Cardiac muscle cell (in vitro differentiated cells and primary cell): Measurements from ENCODE around the gene TCF4. TPM values are rescaled to one million over a fixed set of nuclear protein-coding genes. Genes with fewer than 3 reads are reported as not detected.

Experiments used
- DNase-seq, 2 donors: peaks; one replicate each; pipeline versions ENCODE4 v3.0.0 to v3.0.0-alpha.2; 2010 to 2017; ENCODE audit warnings: low read depth in 1 of 2, low spot score in 1 of 2
- H3K27ac ChIP-seq: fragments of 200-600 bp; sonication (generic); 2 replicates; pipeline ENCODE4 v1.5.1; 2016
- H3K27me3 ChIP-seq: fragments of 200-600 bp; sonication (generic); 2 replicates; pipeline ENCODE4 v1.6.0; 2016; ENCODE audit warnings: control low read depth
- H3K36me3 ChIP-seq: fragments of 200-600 bp; sonication (generic); 2 replicates; pipeline ENCODE4 v1.5.1; 2016; ENCODE audit warnings: control low read depth
- H3K4me1 ChIP-seq: fragments of 200-600 bp; sonication (generic); 2 replicates; pipeline ENCODE4 v1.8.1; 2017; ENCODE audit warnings: low read depth, mild to moderate bottlenecking, mixed run types
- H3K4me3 ChIP-seq: fragments of 200-600 bp; sonication (generic); 2 replicates; pipeline ENCODE4 v1.5.1; 2016; ENCODE audit warnings: mild to moderate bottlenecking
- H3K9me3 ChIP-seq: fragments of 200-600 bp; sonication (generic); 2 replicates; pipeline ENCODE4 v1.5.1; 2017; ENCODE audit warnings: low read depth, mild to moderate bottlenecking, control low read depth
- polyA plus RNA-seq: library from polyadenylated mRNA; unstranded; fragments of >200 nt; fragmentation: Nextera tagmentation; extraction: Ambion mirVana; gene quantifications from 2 replicates; pipeline ENCODE4 v1.2.1, GENCODE V29; 2016
- total RNA-seq: library from RNA; depleted of rRNA; stranded (reverse); fragments of >200 nt; gene quantifications from 2 replicates; pipeline ENCODE4 v1.2.3, GENCODE V29; 2016
- TF ChIP-seq, protein P1 (sequence below): IDR thresholded peaks from 2 replicates; pipeline ENCODE4 v1.5.1; 2012; ENCODE audit warnings: low read depth, mild to moderate bottlenecking, low read length

TCF4 gene
- total and polyA plus RNA-seq, 2 experiments from 2014 or later, result 38.3 to 59.2 TPM

DNA sequence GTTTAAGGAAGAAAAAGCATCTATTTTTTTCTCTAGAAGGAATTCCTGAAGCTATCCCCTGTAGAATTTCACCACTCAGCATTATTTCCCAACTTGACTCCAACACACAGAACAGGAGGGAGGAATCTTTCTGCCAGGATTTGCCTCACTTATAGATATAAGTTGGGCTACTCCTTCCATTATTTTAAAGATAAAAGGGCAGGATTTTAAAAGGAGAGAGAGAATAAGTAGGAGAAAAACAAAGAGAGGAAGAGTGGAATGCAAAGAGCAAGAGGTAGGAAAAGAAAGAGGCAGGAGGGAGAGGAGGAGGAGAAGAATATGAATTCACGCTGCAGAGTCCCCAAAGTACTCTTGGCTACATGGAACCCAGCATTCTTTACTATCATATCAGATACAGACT lies 182.5 kb downstream of the TCF4 start:
- Histone ChIP-seq H3K4me1 (peaks cover 38% of the 10 kb centered on the region), H3K4me3 (no peak overlapping the region)

GRCh38 chr18:55404832-55405465 lies 183.0 kb downstream of the TCF4 start:
- no peaks in the 10 kb centered on the region for H3K9me3 ChIP-seq
- H3K27ac ChIP-seq, result no peak overlapping the region
- no peaks in the 10 kb centered on the region for H3K27me3 ChIP-seq
- H3K4me1 ChIP-seq, result peaks cover 38% of the 10 kb centered on the region
- H3K36me3 ChIP-seq, result no peaks in the 10 kb centered on the region
- no peak for DNase-seq
- TF ChIP-seq, protein P1, sequence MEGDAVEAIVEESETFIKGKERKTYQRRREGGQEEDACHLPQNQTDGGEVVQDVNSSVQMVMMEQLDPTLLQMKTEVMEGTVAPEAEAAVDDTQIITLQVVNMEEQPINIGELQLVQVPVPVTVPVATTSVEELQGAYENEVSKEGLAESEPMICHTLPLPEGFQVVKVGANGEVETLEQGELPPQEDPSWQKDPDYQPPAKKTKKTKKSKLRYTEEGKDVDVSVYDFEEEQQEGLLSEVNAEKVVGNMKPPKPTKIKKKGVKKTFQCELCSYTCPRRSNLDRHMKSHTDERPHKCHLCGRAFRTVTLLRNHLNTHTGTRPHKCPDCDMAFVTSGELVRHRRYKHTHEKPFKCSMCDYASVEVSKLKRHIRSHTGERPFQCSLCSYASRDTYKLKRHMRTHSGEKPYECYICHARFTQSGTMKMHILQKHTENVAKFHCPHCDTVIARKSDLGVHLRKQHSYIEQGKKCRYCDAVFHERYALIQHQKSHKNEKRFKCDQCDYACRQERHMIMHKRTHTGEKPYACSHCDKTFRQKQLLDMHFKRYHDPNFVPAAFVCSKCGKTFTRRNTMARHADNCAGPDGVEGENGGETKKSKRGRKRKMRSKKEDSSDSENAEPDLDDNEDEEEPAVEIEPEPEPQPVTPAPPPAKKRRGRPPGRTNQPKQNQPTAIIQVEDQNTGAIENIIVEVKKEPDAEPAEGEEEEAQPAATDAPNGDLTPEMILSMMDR, result no peak
- no peak overlapping the region for H3K4me3 ChIP-seq

More for the DNA sequence above, 182.5 kb downstream of the TCF4 start:
- peak overlapping the region; percentile 37 for H3K27ac ChIP-seq
- TF ChIP-seq, protein P1, result no peak
- H3K27me3 ChIP-seq, result no peaks in the 10 kb centered on the region
- no peaks in the 10 kb centered on the region for H3K9me3 ChIP-seq
- no peaks in the 10 kb centered on the region for H3K36me3 ChIP-seq
- DNase-seq, result peak in 1 of 2 donors; percentile 84

- Histone ChIP-seq H3K9me3 (no peaks in the 10 kb centered on the region), H3K4me1 (peaks cover 38% of the 10 kb centered on the region), H3K4me3 (no peak overlapping the region), H3K27me3 (no peaks in the 10 kb centered on the region), H3K36me3 (no peaks in the 10 kb centered on the region), H3K27ac (no peak overlapping the region)
- DNase-seq, result no peak
- TF ChIP-seq, protein P1, result no peak
Measured at GRCh38 chr18:55404136-55404830, 183.7 kb downstream of the TCF4 start.

GRCh38 chr18:55403421-55403949 lies 184.5 kb downstream of the TCF4 start:
- TF ChIP-seq, protein P1, result no peak
- no peak overlapping the region for H3K27ac ChIP-seq
- DNase-seq, result no peak
- H3K27me3 ChIP-seq, result no peaks in the 10 kb centered on the region
- H3K4me1 ChIP-seq, result peaks cover 38% of the 10 kb centered on the region
- H3K36me3 ChIP-seq, result no peaks in the 10 kb centered on the region
- no peaks in the 10 kb centered on the region for H3K9me3 ChIP-seq
- H3K4me3 ChIP-seq, result no peak overlapping the region

GRCh38 chr18:55402731-55403405 lies 185.1 kb downstream of the TCF4 start:
- no peak overlapping the region for H3K4me3 ChIP-seq
- H3K9me3 ChIP-seq, result no peaks in the 10 kb centered on the region
- H3K27ac ChIP-seq, result peak overlapping the region; percentile 6
- no peaks in the 10 kb centered on the region for H3K27me3 ChIP-seq
- no peaks in the 10 kb centered on the region for H3K36me3 ChIP-seq
- peak in 1 of 2 donors; percentile 62 for DNase-seq
- H3K4me1 ChIP-seq, result peaks cover 38% of the 10 kb centered on the region
- TF ChIP-seq, protein P1, result no peak
